HepG2 (cell line): ENCODE measurements around the gene PCGF2. TPM values are rescaled to one million over a fixed set of nuclear protein-coding genes. Genes with fewer than 3 reads are reported as not detected.

Experiments
- ATAC-seq: fragments of 200-7000 bp; cut with Tn5 transposase; 3 replicates; pipeline ENCODE4 v1.9.1; 2020; ENCODE audit warnings: mild to moderate bottlenecking, moderate library complexity
- BruUV-seq: library from RNA; stranded (reverse); fragments of 400-500 nt; replicated peaks from 2 replicates; lab custom pipeline; 2021; lab: Mats Ljungman, UMichigan
- CTCF ChIA-PET: fragments of 300-600 bp; formaldehyde crosslinking; extraction: SDS; loops from one replicate; lab custom pipeline; 2021; ENCODE audit warnings: low total read pairs, inconsistent platforms, low intra/inter-chr PET ratio; lab: Yijun Ruan, JAX
- POLR2A ChIA-PET: fragments of 350-600 bp; sonication (Branson Sonifier 250); formaldehyde crosslinking; loops from one replicate; lab custom pipeline; 2020; ENCODE audit warnings: antibody characterized with exemption, inconsistent platforms; lab: Yijun Ruan, JAX
- DNase-seq: peaks from one replicate; pipeline ENCODE4 v3.0.0-alpha.2; 2015; ENCODE audit warnings: low spot score
- FAIRE-seq: peaks from 3 replicates; lab custom pipeline; 2011; peaks lifted over from hg19 to GRCh38; lab: Jason Lieb, UNC
- H2AFZ ChIP-seq: one replicate; pipeline ENCODE4 v1.6.1; 2011; ENCODE audit warnings: low read length, inconsistent platforms
- H3K27ac ChIP-seq: fragments of 300-600 bp; 3 replicates; pipeline ENCODE4 v1.8.0; 2011; ENCODE audit warnings: mixed run types, mild to moderate bottlenecking, mixed read lengths, low read length, inconsistent platforms; ENCODE audit not compliant: insufficient read depth; ENCODE audit errors: extremely low read length
- H3K27me3 ChIP-seq, 2 experiments: fragments of 200-600 bp in 1 of 2; 2 replicates in 1 of 2; 3 replicates in 1 of 2; pipeline versions ENCODE4 v1.6.0 to v1.8.0; 2011; ENCODE audit warnings: low read length in 2 of 2, mild to moderate bottlenecking in 2 of 2, moderate library complexity in 2 of 2, inconsistent platforms in 1 of 2; ENCODE audit not compliant: insufficient read depth in 2 of 2, control insufficient read depth in 1 of 2
- H3K36me3 ChIP-seq, 2 experiments: fragments of 200-600 bp in 1 of 2; replicated peaks in 1 of 2; 2 replicates in 1 of 2; 3 replicates in 1 of 2; pipeline versions ENCODE4 v1.5.1 to v1.8.0; 2011; ENCODE audit warnings: low read length in 2 of 2, inconsistent platforms in 1 of 2; ENCODE audit not compliant: insufficient read depth in 2 of 2, control insufficient read depth in 1 of 2
- H3K4me1 ChIP-seq: 2 replicates; pipeline ENCODE4 v1.5.1; 2012; ENCODE audit warnings: low read length, inconsistent platforms; ENCODE audit not compliant: insufficient read depth
- H3K4me2 ChIP-seq: 2 replicates; pipeline ENCODE4 v1.6.0; 2011; ENCODE audit warnings: low read depth, low read length, inconsistent platforms
- H3K4me3 ChIP-seq, 3 experiments: fragments of 200-600 bp in 1 of 3; sonication (generic), shearing (Covaris generic) in 1 of 3; replicated peaks in 1 of 3; 2 replicates each; pipeline ENCODE4 v1.5.1; 2011 to 2016; ENCODE audit warnings: low read length in 3 of 3, inconsistent platforms in 2 of 3, low read depth in 2 of 3, mild to moderate bottlenecking in 2 of 3, control low read depth in 1 of 3, mixed read lengths in 1 of 3; ENCODE audit not compliant: insufficient read depth in 1 of 3
- H3K79me2 ChIP-seq: one replicate; pipeline ENCODE4 v1.6.1; 2011; ENCODE audit warnings: low read length, inconsistent platforms; ENCODE audit not compliant: insufficient read depth
- H3K9ac ChIP-seq: 2 replicates; pipeline ENCODE4 v1.6.0; 2011; ENCODE audit warnings: mild to moderate bottlenecking, low read depth, low read length, inconsistent platforms; ENCODE audit not compliant: insufficient read depth
- H3K9me3 ChIP-seq: 2 replicates; pipeline ENCODE4 v1.5.1; 2012; ENCODE audit warnings: mild to moderate bottlenecking, low read length
- H4K20me1 ChIP-seq: 2 replicates; pipeline ENCODE4 v1.6.0; 2011; ENCODE audit warnings: inconsistent platforms, mild to moderate bottlenecking, low read length, moderate library complexity; ENCODE audit not compliant: insufficient read depth
- HCFC1 ChIP-seq: fragments of 150-350 bp; IDR thresholded peaks from 2 replicates; pipeline ENCODE4 v1.6.1; 2014; ENCODE audit warnings: low read depth, low read length
- KLF6 ChIP-seq: IDR thresholded peaks from 2 replicates; pipeline ENCODE4 v1.8.0; 2016; ENCODE audit warnings: missing biosample characterization, missing genetic modification reagents
- RBFOX2 ChIP-seq: fragments of 200-400 bp; formaldehyde crosslinking; IDR thresholded peaks from 2 replicates; pipeline ENCODE4 v1.6.1; 2017; ENCODE audit warnings: low read depth, mild to moderate bottlenecking, low read length
- RBM22 ChIP-seq: fragments of 200-400 bp; formaldehyde crosslinking; optimal IDR thresholded peaks from 2 replicates; pipeline ENCODE3; 2017; ENCODE audit warnings: mild to moderate bottlenecking, low read length, moderate library complexity
- TERF1 ChIP-seq: sonication (generic); formaldehyde crosslinking; IDR thresholded peaks from 2 replicates; pipeline ENCODE4 v1.8.0; 2022; ENCODE audit warnings: mild to moderate bottlenecking, missing genetic modification reagents, moderate library complexity
- UBTF ChIP-seq: sonication (generic); formaldehyde crosslinking; IDR thresholded peaks from 2 replicates; pipeline ENCODE4 v1.4.0; 2020; ENCODE audit warnings: mild to moderate bottlenecking, missing genetic modification reagents
- ZFAT ChIP-seq: sonication (generic); formaldehyde crosslinking; conservative IDR thresholded peaks from 2 replicates; pipeline ENCODE4 v1.8.1; 2023; ENCODE audit warnings: missing genetic modification reagents, inconsistent platforms
- ZNF225 ChIP-seq: sonication (generic); formaldehyde crosslinking; IDR thresholded peaks from 2 replicates; pipeline ENCODE4 v1.4.0; 2020; ENCODE audit warnings: mild to moderate bottlenecking, missing genetic modification reagents
- ZNF275 ChIP-seq: sonication (generic); formaldehyde crosslinking; IDR thresholded peaks from 2 replicates; pipeline ENCODE4 v1.8.0; 2022; ENCODE audit warnings: missing genetic modification reagents, mild to moderate bottlenecking, inconsistent platforms, borderline replicate concordance
- ZNF432 ChIP-seq: sonication (generic); formaldehyde crosslinking; IDR thresholded peaks from 2 replicates; pipeline ENCODE4 v1.5.0; 2020; ENCODE audit warnings: missing genetic modification reagents, mild to moderate bottlenecking, borderline replicate concordance
- ZNF550 ChIP-seq: sonication (generic); formaldehyde crosslinking; IDR thresholded peaks from 2 replicates; pipeline ENCODE4 v1.4.0; 2020; ENCODE audit warnings: mild to moderate bottlenecking, missing genetic modification reagents, borderline replicate concordance
- WGBS: methylation state at CpG from one replicate; pipeline ENCODE4 v1.1.6; 2017; ENCODE audit warnings: low lambda C conversion rate; 5-methylcytosine and 5-hydroxymethylcytosine counted together
- in situ Hi-C: cut with HindIII; loops from 2 replicates; pipeline ENCODE4 v1.10.0; 2017; ENCODE audit warnings: low pct_unique_long_range_greater_than_20kb; ENCODE audit not compliant: extremely low pct_ligation_motif_present
- intact Hi-C: fragments of 100-400 bp; cut with micrococcal nuclease; formaldehyde crosslinking; loops from one replicate; pipeline ENCODE4 v1.10.0; 2022; ENCODE audit not compliant: unreplicated experiment
- polyA plus RNA-seq, 8 experiments: library from polyadenylated mRNA; depleted of rRNA in 3 of 8; stranded (reverse) in 7 of 8; unstranded in 1 of 8; fragments of >200 nt; fragmentation: Illumina TruSeq in 4 of 8; extraction: Trizol in 4 of 8; gene quantifications; 2 replicates each; pipeline versions ENCODE4 v1.2.1 to v1.2.3, GENCODE V29; 2011 to 2016; ENCODE audit warnings: low read depth in 4 of 8, missing spikeins in 1 of 8, mixed read lengths in 1 of 8; ENCODE audit not compliant: insufficient read depth in 1 of 8
- total RNA-seq, 5 experiments: library from RNA; depleted of rRNA; stranded (reverse); fragments of >200 nt; fragmentation: Illumina TruSeq; extraction: Trizol; gene quantifications; 2 replicates each; pipeline ENCODE4 v1.2.3, GENCODE V29; 2016; ENCODE audit warnings: low read depth in 1 of 5
- TF ChIP-seq, protein P1 (sequence below): sonication (generic); formaldehyde crosslinking; IDR thresholded peaks from 2 replicates; pipeline ENCODE4 v1.4.0; 2020; ENCODE audit warnings: missing genetic modification reagents

PCGF2 gene
- total and polyA plus RNA-seq, 2 of the 13 experiments (the other 11 are each of a cell fraction or from before 2014, with no cell fraction given) = 11.6 to 29.4 TPM

GRCh38 chr17:38733982-38734973, 13.9 kb downstream of the PCGF2 start (continued):
- TF ChIP-seq ZFAT (CRISPR knock-in tag) = no peak
- TF ChIP-seq KLF6 (CRISPR knock-in tag) = no peak
- TF ChIP-seq ZNF432 (CRISPR knock-in tag) = no peak
- no peak for TF ChIP-seq TERF1 (CRISPR knock-in tag)
- TF ChIP-seq RBFOX2 = peak; percentile 37; the same call in 1 of the 2 replicates
- TF ChIP-seq ZNF550 = no peak

DNA sequence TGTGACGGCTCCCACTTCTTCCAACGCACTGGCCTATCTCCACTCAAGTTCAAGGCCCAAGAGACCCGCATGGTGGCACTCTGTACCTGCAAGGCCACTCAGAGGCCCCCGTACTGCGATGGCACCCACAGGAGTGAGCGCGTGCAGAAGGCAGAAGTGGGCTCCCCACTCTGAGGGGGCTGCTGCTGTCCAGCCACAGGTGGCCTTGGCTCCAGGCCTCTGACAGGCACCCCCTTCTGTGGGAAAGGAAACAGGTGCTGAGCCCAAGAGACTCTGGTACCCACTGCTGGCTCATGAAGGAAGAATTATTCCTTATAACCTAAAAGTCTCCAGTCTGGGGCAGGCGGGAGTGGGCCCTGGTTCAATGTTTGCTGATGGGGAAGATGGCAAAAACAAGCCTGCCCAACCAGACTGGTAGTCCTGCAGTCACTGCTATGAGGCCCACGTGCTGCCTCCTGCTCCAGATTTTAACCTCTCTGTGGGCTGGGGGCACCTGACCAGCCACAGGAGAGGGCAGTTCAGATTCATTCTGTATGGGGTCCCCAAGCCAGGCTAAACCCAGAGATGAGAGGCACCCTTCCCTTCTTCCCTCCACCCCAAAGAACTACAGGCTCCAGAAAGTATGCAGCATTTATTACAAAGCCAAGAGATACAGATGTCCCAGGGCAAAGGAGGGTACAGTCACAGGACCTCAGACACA, 14.7 kb downstream of the PCGF2 start:
- BruUV-seq = TSS peak; percentile 27
- Histone ChIP-seq H3K36me3 (peaks cover 19 to 41% of the 10 kb centered on the region in 2 experiments), H3K27ac (peak overlapping the region; percentile 18), H3K4me2 (no peak overlapping the region), H3K27me3 (no peaks in the 10 kb centered on the region), H3K4me1 (peaks cover 54% of the 10 kb centered on the region), H3K9me3 (no peaks in the 10 kb centered on the region), H2AFZ (no peak overlapping the region), H3K9ac (no peak overlapping the region), H4K20me1 (peaks cover 20% of the 10 kb centered on the region; the same call in 1 of the 2 replicates), H3K4me3 (no peak overlapping the region), H3K79me2 (peaks cover 26% of the 10 kb centered on the region)
- intact Hi-C loops (no loop called here), in situ Hi-C loops (loop anchor here (5.0 kb wide), 1 partner anchor 56 kb away; no protein-coding TSS in a partner anchor)
- no peak for DNase-seq
- 86% methylated on average over 9 of the region's 9 CpGs for WGBS
- ChIA-PET POLR2A (interaction anchor here (0.8 to 2.1 kb wide), 3 partner anchors 13 to 34 kb away, joined by 3 to 9 read pairs (median 3); no protein-coding TSS in a partner anchor), CTCF (interaction anchor here (1.8 to 3.6 kb wide), 2 partner anchors 14 to 55 kb away, joined by 6 to 37 read pairs; partner anchors contain the start of gene PCGF2)
- no peak for FAIRE-seq
- no peak for ATAC-seq
- peak; percentile 55; the same call in 1 of the 2 replicates for TF ChIP-seq ZNF225 (CRISPR knock-in tag)
- TF ChIP-seq RBM22 = peak; percentile 18
- TF ChIP-seq HCFC1 = no peak
- peak; percentile 1; the same call in 1 of the 2 replicates for TF ChIP-seq UBTF
- TF ChIP-seq, protein P1, sequence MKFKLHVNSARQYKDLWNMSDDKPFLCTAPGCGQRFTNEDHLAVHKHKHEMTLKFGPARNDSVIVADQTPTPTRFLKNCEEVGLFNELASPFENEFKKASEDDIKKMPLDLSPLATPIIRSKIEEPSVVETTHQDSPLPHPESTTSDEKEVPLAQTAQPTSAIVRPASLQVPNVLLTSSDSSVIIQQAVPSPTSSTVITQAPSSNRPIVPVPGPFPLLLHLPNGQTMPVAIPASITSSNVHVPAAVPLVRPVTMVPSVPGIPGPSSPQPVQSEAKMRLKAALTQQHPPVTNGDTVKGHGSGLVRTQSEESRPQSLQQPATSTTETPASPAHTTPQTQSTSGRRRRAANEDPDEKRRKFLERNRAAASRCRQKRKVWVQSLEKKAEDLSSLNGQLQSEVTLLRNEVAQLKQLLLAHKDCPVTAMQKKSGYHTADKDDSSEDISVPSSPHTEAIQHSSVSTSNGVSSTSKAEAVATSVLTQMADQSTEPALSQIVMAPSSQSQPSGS (CRISPR knock-in tag) = no peak
- TF ChIP-seq ZNF275 (CRISPR knock-in tag) = 0 out of 2 replicates have a peak, but pooled peaks have one; percentile 49
